Measurements from ENCODE around the gene RETREG3. TPM values are rescaled to one million over a fixed set of nuclear protein-coding genes. Genes with fewer than 3 reads are reported as not detected.
A peak's percentile ranks its signal among the peaks of the same experiment; 100 is the strongest.

The RETREG3 gene
- total and polyA plus RNA-seq, 2 of the 13 experiments (the other 11 are each of a cell fraction or from before 2014, with no cell fraction given): 47.0 to 55.8 TPM

- TF ChIP-seq ZNF275 (CRISPR knock-in tag; IDR thresholded peaks at IDR 0.05; ENCODE audit: borderline replicate concordance): peak; percentile 53; the same call in 1 of the 2 replicates
- no peak for TF ChIP-seq SRSF1 (optimal IDR thresholded peaks at IDR 0.05; ENCODE audit: low read depth, low read length)
- TF ChIP-seq KDM3A (CRISPR knock-in tag; IDR thresholded peaks at IDR 0.05; ENCODE audit: low read depth): no peak
- TF ChIP-seq ZNF780A (CRISPR knock-in tag; IDR thresholded peaks at IDR 0.05): no peak
- TF ChIP-seq MED1 (CRISPR knock-in tag; IDR thresholded peaks at IDR 0.05): peak; percentile 81
- no peak for TF ChIP-seq CEBPZ (IDR thresholded peaks at IDR 0.05; ENCODE audit: low read length)
- TF ChIP-seq ONECUT2 (CRISPR knock-in tag; IDR thresholded peaks at IDR 0.05): no peak
- no peak for TF ChIP-seq TEAD2 (CRISPR knock-in tag; IDR thresholded peaks at IDR 0.05)
- peak; percentile 94; the same call in 1 of the 2 replicates for TF ChIP-seq ZNF672 (CRISPR knock-in tag; IDR thresholded peaks at IDR 0.05)
- TF ChIP-seq PBX2 (CRISPR knock-in tag; IDR thresholded peaks at IDR 0.05): no peak
- TF ChIP-seq IRF2 (CRISPR knock-in tag; IDR thresholded peaks at IDR 0.05): peak; percentile 76; the same call in 1 of the 2 replicates
- TF ChIP-seq HMG20B (CRISPR knock-in tag; conservative IDR thresholded peaks at IDR 0.05): peak; percentile 64
- TF ChIP-seq KDM5A (IDR thresholded peaks at IDR 0.05; ENCODE audit: borderline replicate concordance, low read length): peak; percentile 41; the same call in 1 of the 2 replicates
- TF ChIP-seq ZNF460 (CRISPR knock-in tag; IDR thresholded peaks at IDR 0.05; ENCODE audit: borderline replicate concordance): no peak
- TF ChIP-seq HNRNPLL (IDR thresholded peaks at IDR 0.05; ENCODE audit: low read depth, low read length, poor library complexity, severe bottlenecking): peak; percentile 75
- peak; percentile 66; the same call in 1 of the 2 replicates for TF ChIP-seq ZNF761 (CRISPR knock-in tag; conservative IDR thresholded peaks at IDR 0.05)
- peak; percentile 83; the same call in 1 of the 2 replicates for TF ChIP-seq ATRX (CRISPR knock-in tag; IDR thresholded peaks at IDR 0.05; ENCODE audit: borderline replicate concordance)
- TF ChIP-seq ZNF788 (CRISPR knock-in tag; IDR thresholded peaks at IDR 0.05; ENCODE audit: borderline replicate concordance): peak; percentile 87
Measured at GRCh38 chr17:42536372-42537155, 72.6 kb downstream of the RETREG3 start (continued).

Measured in HepG2 (cell line).